K562 (cell line): ENCODE measurements around the gene WNK1.

Experiments
- MEF2A ChIP-seq: IDR thresholded peaks from 2 replicates; pipeline ENCODE4 v1.6.1; 2011; ENCODE audit warnings: low read depth, mild to moderate bottlenecking, low read length, moderate library complexity; ENCODE audit not compliant: control insufficient read depth
- MLLT1 ChIP-seq, 2 experiments: fragments of 450-650 bp; IDR thresholded peaks; 2 replicates each; pipeline ENCODE4 v1.6.1; 2016
- MTF1 ChIP-seq: fragments of 250-450 bp; sonication (Bioruptor Pico); IDR thresholded peaks from 2 replicates; pipeline ENCODE4 v1.9.0; 2021; ENCODE audit warnings: moderate library complexity, mild to moderate bottlenecking, inconsistent platforms, borderline replicate concordance
- SP1 ChIP-seq: sonication (generic); formaldehyde crosslinking; IDR thresholded peaks from 2 replicates; pipeline ENCODE4 v1.8.1; 2022; ENCODE audit warnings: mild to moderate bottlenecking, missing genetic modification reagents
- U2AF1 ChIP-seq: fragments of 200-400 bp; formaldehyde crosslinking; optimal IDR thresholded peaks from 2 replicates; pipeline ENCODE3; 2017; ENCODE audit warnings: mild to moderate bottlenecking, low read depth, low read length, moderate library complexity
- ZBTB17 ChIP-seq: fragments of 450-650 bp; formaldehyde crosslinking; IDR thresholded peaks from 2 replicates; pipeline ENCODE4 v1.4.0; 2020; ENCODE audit warnings: mild to moderate bottlenecking
- ZFP1 ChIP-seq: fragments of 450-650 bp; formaldehyde crosslinking; IDR thresholded peaks from 2 replicates; pipeline ENCODE4 v1.4.0; 2020; ENCODE audit warnings: mild to moderate bottlenecking, mixed read lengths
- TF ChIP-seq, protein P1 (sequence below): IDR thresholded peaks from 2 replicates; pipeline ENCODE4 v1.6.1; 2011; ENCODE audit warnings: borderline replicate concordance, low read depth, mild to moderate bottlenecking, moderate library complexity, low read length; ENCODE audit not compliant: insufficient read depth, poor library complexity, severe bottlenecking
- TF ChIP-seq, protein P2 (sequence below): fragments of 450-650 bp; formaldehyde crosslinking; IDR thresholded peaks from 2 replicates; pipeline ENCODE4 v1.4.0; 2020; ENCODE audit warnings: mild to moderate bottlenecking, moderate library complexity
- TF ChIP-seq, protein P3 (sequence below): sonication (generic); formaldehyde crosslinking; IDR thresholded peaks from 2 replicates; pipeline ENCODE4 v1.9.0; 2022; ENCODE audit warnings: mild to moderate bottlenecking, missing genetic modification reagents
- TF ChIP-seq, protein P4 (sequence below): fragments of 450-650 bp; formaldehyde crosslinking; IDR thresholded peaks from 2 replicates; pipeline ENCODE4 v1.4.0; 2020; ENCODE audit warnings: mild to moderate bottlenecking
- TF ChIP-seq, protein P5 (sequence below), 3 experiments: IDR thresholded peaks in 2 of 3; conservative IDR thresholded peaks in 1 of 3; 2 replicates each; pipeline ENCODE4 v1.5.1; 2011 to 2012; ENCODE audit warnings: low read length in 3 of 3, mild to moderate bottlenecking in 3 of 3, control low read depth in 2 of 3, improper control_type of control experiment in 1 of 3, inconsistent platforms in 1 of 3, low read depth in 1 of 3, mixed read lengths in 1 of 3, moderate library complexity in 1 of 3; ENCODE audit not compliant: insufficient read depth in 2 of 3
- TF ChIP-seq, protein P6 (sequence below): fragments of 250-450 bp; sonication (Bioruptor Pico); IDR thresholded peaks from 2 replicates; pipeline ENCODE4 v1.8.0; 2021; ENCODE audit warnings: moderate library complexity, mild to moderate bottlenecking, inconsistent platforms

- TF ChIP-seq SP1 (no peak), MLLT1 (IDR thresholded peaks at IDR 0.05) (no peak), MTF1 (CRISPR knock-in tag) (no peak), ZFP1 (CRISPR knock-in tag) (no peak), MEF2A (no peak), U2AF1 (no peak), ZBTB17 (CRISPR knock-in tag) (no peak)
- TF ChIP-seq, protein P1, sequence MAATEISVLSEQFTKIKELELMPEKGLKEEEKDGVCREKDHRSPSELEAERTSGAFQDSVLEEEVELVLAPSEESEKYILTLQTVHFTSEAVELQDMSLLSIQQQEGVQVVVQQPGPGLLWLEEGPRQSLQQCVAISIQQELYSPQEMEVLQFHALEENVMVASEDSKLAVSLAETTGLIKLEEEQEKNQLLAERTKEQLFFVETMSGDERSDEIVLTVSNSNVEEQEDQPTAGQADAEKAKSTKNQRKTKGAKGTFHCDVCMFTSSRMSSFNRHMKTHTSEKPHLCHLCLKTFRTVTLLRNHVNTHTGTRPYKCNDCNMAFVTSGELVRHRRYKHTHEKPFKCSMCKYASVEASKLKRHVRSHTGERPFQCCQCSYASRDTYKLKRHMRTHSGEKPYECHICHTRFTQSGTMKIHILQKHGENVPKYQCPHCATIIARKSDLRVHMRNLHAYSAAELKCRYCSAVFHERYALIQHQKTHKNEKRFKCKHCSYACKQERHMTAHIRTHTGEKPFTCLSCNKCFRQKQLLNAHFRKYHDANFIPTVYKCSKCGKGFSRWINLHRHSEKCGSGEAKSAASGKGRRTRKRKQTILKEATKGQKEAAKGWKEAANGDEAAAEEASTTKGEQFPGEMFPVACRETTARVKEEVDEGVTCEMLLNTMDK: no peak
- TF ChIP-seq, protein P2, sequence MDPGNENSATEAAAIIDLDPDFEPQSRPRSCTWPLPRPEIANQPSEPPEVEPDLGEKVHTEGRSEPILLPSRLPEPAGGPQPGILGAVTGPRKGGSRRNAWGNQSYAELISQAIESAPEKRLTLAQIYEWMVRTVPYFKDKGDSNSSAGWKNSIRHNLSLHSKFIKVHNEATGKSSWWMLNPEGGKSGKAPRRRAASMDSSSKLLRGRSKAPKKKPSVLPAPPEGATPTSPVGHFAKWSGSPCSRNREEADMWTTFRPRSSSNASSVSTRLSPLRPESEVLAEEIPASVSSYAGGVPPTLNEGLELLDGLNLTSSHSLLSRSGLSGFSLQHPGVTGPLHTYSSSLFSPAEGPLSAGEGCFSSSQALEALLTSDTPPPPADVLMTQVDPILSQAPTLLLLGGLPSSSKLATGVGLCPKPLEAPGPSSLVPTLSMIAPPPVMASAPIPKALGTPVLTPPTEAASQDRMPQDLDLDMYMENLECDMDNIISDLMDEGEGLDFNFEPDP (CRISPR knock-in tag): no peak
- TF ChIP-seq, protein P3, sequence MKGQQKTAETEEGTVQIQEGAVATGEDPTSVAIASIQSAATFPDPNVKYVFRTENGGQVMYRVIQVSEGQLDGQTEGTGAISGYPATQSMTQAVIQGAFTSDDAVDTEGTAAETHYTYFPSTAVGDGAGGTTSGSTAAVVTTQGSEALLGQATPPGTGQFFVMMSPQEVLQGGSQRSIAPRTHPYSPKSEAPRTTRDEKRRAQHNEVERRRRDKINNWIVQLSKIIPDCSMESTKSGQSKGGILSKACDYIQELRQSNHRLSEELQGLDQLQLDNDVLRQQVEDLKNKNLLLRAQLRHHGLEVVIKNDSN (CRISPR knock-in tag): no peak
- TF ChIP-seq, protein P4, sequence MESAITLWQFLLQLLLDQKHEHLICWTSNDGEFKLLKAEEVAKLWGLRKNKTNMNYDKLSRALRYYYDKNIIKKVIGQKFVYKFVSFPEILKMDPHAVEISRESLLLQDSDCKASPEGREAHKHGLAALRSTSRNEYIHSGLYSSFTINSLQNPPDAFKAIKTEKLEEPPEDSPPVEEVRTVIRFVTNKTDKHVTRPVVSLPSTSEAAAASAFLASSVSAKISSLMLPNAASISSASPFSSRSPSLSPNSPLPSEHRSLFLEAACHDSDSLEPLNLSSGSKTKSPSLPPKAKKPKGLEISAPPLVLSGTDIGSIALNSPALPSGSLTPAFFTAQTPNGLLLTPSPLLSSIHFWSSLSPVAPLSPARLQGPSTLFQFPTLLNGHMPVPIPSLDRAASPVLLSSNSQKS (CRISPR knock-in tag): no peak
- TF ChIP-seq, protein P5, sequence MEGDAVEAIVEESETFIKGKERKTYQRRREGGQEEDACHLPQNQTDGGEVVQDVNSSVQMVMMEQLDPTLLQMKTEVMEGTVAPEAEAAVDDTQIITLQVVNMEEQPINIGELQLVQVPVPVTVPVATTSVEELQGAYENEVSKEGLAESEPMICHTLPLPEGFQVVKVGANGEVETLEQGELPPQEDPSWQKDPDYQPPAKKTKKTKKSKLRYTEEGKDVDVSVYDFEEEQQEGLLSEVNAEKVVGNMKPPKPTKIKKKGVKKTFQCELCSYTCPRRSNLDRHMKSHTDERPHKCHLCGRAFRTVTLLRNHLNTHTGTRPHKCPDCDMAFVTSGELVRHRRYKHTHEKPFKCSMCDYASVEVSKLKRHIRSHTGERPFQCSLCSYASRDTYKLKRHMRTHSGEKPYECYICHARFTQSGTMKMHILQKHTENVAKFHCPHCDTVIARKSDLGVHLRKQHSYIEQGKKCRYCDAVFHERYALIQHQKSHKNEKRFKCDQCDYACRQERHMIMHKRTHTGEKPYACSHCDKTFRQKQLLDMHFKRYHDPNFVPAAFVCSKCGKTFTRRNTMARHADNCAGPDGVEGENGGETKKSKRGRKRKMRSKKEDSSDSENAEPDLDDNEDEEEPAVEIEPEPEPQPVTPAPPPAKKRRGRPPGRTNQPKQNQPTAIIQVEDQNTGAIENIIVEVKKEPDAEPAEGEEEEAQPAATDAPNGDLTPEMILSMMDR (IDR thresholded peaks at IDR 0.05 in 2 of 3, conservative IDR thresholded peaks at IDR 0.05 in 1 of 3; ENCODE audit: insufficient read depth in 2 of 3, low read depth in 1 of 3, low read length in 3 of 3): no peak
- TF ChIP-seq, protein P6, sequence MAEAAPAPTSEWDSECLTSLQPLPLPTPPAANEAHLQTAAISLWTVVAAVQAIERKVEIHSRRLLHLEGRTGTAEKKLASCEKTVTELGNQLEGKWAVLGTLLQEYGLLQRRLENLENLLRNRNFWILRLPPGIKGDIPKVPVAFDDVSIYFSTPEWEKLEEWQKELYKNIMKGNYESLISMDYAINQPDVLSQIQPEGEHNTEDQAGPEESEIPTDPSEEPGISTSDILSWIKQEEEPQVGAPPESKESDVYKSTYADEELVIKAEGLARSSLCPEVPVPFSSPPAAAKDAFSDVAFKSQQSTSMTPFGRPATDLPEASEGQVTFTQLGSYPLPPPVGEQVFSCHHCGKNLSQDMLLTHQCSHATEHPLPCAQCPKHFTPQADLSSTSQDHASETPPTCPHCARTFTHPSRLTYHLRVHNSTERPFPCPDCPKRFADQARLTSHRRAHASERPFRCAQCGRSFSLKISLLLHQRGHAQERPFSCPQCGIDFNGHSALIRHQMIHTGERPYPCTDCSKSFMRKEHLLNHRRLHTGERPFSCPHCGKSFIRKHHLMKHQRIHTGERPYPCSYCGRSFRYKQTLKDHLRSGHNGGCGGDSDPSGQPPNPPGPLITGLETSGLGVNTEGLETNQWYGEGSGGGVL (CRISPR knock-in tag): no peak
Observed at GRCh38 chr12:793711-794110, 41.3 kb downstream of the WNK1 start.
